HG03135 (cell line): ENCODE results near the gene PRRT1.
"Not testable (repeated sequence)": the region's sequence is repeated elsewhere in the genome, so short reads cannot be mapped to it uniquely, and the experiment has no call there.

Experiments used
- ATAC-seq: cut with Tn5 transposase; IDR thresholded peaks from one replicate; pipeline ENCODE4 v1.9.1; 2021; ENCODE audit warnings: mild to moderate bottlenecking, moderate library complexity; ENCODE audit not compliant: unreplicated experiment

Gene PRRT1

GRCh38 chr6:32152769-32153563 is 1.2 kb upstream of the PRRT1 start:
- ATAC-seq: no peak

GRCh38 chr6:32151181-32151862 is 417 bp downstream of the PRRT1 start:
- no peak for ATAC-seq

DNA sequence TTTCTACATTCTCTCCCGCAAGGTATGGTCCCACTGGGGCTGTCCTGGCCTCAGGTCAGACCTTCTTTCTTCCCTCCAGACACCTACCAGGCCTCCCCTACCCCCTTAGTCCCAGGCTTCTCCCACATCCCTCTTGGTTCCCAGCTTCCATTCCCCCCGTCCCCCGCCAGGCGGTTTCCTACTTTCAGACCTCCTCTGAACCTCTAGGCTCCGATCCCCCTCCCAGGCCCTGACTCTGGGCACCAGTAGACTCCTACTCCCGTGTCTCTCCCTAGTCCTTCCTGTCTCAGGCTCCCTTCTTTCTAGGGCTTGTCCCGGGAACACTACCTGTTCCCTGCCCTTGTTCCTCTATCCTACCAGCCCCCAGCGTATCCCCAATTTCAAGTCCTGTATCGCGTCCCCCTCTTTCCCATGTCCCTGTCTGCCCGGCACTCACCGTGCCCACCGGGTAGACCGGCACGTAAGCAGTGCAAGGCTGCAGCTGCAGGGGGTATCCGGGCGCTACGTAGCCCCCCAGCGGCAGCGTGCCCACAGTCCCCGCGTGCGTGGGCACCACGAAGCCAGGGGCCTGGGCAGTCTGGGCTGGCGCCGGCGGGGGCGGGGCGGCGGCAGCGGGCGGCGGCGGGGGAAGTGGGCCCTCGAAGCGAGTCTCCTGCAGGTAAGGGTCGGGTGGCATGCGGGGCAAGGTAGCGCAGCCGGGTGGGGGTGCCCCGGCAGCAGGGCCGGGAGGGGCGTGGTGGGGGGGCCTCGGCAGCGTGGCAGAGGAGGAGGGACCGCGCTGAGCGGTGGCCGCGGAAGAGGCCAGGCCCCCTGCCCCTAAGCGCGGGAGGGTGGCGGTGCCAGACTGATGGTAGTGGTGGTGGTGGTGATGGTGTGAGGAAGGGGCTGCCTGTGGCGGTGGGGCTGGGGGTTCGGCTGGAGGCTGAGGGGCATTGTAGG is 1.5 kb downstream of the PRRT1 start:
- ATAC-seq: no peak

DNA sequence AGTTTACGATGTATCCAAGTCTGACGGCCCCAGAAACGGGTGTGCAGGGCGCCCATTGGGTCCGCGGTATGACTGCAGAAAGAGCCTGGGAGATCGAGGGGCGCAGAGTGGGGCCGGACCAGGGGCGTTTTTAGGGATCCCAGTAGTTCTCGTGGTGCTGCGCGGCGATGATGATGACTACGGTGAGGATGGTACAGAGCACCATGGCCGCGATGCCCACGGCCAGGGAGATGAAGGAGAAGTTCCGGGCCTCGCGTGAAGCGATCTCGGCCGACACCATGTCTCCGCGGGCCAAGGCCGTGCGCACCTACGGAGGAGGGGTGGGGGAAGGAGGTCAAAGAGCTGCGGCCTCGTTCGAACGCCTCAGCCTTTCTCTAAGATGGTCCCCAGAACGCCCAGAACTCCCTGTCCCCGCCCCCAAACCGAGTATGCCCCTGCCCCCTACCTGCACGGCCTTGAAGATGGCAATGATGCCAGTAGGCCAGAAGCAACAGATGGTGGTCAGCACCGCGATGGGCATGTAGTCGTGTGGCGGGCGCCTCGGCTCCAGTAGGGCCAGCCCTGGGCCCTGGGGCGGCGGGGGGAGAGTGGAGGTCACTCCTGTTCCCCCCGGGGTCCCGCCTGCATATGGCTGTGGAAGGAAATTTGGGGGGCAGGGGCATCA is 2.5 kb downstream of the PRRT1 start:
- no peak for ATAC-seq

DNA sequence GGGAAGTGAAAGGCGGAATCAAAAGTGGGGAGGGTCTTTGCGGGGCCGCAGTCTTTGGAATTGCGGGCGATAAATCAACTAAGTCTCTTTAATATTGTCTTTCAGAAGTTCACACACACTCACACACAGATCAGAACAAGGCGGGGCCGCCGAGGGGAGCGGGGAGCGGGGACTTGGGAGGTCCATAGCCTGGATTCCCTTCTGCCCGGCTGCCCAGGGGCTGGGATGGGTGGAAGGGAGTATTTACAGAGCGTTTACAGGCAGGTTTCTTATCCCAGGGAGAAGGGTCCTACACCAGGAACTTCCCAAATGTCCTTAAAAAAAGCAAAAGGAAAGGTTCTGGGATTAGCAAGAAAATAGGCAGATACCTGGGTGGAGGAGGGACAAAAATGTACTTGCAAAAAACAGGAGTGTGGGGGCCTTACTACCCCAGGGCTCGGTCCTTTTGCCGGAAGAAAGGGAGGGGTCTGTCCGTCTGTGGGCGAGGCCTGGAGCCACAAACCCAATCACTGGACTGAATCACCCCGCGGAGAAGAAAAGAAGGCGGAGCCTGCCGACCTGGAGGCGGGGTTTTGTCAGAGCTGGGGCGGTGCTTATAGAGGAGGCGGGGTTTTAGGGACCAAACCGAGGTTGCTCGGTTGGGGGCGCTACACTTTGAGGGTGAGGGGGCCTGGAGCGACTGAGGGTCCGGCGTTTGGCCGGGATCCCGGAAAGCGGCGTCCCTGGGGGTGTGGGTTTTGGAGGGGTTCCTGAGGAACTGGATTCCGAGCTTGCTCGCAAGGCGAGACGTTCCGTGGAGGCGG is 3.2 kb downstream of the PRRT1 start:
- no peak for ATAC-seq

DNA sequence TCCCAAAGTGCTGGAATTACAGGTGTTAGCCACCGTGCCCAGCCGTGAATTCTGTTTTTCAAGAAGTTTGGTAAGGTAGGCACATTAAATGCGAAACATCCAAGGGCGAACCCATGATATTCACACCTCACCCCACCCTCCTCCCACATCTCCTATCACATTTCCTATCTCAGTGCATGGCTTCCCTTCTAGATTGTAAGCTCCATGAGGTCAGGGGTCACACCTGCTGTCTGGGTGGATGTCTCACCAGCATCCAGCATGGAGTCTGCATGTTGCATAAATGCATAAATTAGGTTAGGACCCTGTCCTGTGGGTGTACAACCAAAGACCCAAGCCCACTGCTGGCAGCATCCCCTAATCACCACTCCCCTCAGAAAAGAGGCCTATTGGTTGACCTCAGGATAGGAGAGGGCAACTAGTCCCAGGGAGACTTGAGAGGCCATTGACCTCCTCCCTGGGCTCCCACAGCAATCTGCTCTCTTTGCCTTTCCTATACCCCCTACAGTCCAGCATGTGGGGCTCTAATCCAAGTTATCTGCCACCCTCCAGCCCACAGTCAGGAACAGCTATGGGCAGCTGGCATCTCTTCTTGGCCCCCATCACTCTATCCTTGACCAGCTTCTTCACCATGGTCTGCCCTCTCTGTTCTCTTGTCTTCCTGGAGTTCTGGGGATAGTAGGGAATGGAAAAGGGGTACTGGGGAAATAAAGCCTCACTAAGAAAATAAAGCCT is 4.2 kb downstream of the PRRT1 start:
- ATAC-seq: no peak

- ATAC-seq: no peak
These were observed 5.1 kb downstream of the PRRT1 start for GRCh38 chr6:32146687-32147086.

GRCh38 chr6:32146287-32146686 is 5.5 kb downstream of the PRRT1 start:
- ATAC-seq: no peak

GRCh38 chr6:32144238-32144637 is 7.5 kb downstream of the PRRT1 start:
- not testable (repeated sequence) for ATAC-seq

DNA sequence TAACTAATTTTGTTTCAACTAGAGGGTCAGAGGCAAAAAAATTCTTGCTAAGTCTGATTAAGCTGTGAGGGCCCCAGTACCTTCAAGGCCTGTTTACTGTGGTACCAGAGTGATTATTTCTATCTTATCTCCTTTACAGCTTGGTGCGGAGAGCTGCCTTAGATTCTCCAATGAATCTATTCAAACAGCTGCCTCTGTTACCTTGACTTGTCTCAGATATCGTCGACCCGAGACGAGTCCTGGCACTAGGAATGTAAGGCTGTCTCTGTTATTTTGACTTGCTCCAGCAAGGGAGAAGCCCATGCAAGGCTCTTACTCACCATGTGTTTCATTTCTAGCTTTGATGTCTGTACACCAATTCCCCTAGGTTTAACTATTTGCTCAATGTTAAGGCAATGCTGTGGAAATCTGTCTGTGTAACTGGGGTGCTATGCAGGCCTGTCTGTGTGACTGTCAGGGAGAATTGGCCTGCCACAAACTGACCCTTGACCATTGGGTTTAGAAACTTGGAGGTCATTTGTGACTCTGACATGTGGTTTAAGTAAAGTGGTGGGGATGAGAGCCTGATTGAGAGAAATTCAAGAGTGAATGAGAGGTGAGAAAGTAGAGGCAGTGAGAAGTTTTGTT is 11.2 kb downstream of the PRRT1 start:
- no peak for ATAC-seq

DNA sequence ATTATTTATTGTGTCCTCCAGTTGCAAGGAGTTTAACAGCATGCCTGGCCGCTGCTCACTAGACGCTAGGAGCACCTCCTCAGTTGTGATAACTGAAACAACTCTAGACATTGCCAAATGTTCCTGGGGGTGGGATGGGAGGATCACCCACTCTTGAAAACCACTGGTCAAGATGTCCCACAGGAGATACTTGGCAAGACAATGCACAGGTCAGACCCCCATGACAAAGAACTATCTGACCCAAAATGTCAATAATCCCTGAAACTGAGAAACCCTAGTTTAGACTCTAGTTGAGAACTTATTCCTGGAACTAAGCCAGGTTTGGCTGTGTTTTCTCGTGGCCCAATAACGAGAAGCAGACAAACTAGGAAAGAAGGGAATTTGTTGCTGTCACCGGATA is 12.1 kb downstream of the PRRT1 start:
- no peak for ATAC-seq

GRCh38 chr6:32137454-32137853 is 14.3 kb downstream of the PRRT1 start:
- no peak for ATAC-seq

DNA sequence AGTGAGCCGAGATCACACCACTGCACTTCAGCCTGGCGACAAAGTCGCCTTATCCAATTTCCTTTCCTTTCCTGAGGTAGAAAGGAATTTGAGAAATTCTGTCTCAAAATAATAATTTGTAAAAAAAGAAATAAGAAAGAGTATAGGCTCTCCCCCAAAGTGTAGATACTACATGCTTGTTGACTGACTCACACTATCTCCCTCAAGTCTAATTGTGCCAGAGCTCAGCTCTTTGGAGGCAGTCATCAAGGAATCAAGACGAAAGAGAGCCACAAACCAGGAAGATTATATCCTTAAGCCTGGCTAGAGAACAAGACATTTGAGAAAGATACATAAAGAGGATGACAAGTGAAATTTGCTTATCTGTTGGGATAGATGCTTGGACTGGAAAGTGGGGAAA is 18.0 kb downstream of the PRRT1 start:
- no peak for ATAC-seq

GRCh38 chr6:32132110-32132509 is 19.6 kb downstream of the PRRT1 start:
- ATAC-seq: no peak

DNA sequence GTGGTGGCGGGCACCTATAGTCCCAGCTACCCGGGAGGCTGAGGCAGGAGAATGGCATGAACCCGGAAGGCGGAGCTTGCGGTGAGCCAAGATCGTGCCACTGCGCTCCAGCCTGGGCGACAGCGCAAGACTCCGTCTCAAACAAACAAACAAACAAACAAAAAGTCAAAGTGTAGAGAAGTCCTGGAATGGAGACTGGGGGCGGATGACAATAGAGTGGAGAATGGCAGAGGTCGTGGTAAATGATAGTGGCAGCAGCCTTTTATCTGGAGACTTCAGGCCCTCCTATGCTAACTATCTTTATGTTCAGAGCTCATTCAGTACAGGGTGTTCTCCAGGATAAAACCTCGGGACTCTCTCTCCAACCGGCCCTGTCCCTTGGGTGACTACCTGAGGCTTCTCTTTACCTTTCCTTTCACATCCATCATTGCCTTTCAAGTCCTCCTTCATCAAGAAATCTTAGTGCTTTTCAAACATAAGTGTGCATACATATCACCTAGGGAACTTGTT is 20.2 kb downstream of the PRRT1 start:
- ATAC-seq: no peak

- no peak for ATAC-seq
These were observed 22.2 kb downstream of the PRRT1 start for GRCh38 chr6:32129297-32130088.

DNA sequence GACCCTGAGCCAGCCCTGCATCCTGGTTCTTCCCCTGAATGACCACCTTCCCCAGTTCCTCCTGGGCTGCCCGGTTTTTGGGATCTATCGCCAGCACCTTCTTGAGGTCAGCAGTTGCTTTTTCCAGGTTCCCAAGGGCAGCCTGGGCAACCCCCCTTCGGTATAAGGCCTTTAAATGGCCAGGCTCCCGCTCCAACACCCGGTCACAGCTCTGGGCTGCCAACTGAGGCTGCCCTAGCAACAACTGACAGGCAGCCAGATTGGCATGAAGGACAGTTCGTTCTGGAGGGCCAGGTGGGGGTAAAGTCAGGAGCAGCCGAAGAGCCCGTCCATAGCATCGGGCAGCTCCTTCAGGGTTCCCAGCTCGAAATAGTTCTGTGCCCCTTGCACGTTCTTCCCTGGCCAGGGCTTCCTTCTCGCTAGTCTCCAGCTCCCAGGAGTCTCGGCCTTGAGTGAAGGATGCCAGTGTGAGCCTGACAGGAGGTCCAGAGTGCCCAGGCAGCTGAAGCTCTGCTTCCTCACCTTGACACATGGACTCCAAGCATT is 22.9 kb downstream of the PRRT1 start:
- no peak for ATAC-seq
